Measurements from ENCODE around the gene SCN8A. TPM values are rescaled to one million over a fixed set of nuclear protein-coding genes. Genes with fewer than 3 reads are reported as not detected.

Gene SCN8A
- total and polyA plus RNA-seq, 2 experiments from 2014 or later: 1.1 to 2.6 TPM

- no peak for TF ChIP-seq EZH2phosphoT487 (IDR thresholded peaks at IDR 0.05; ENCODE audit: low read depth, severe bottlenecking, unreplicated experiment)
- TF ChIP-seq CTCF (IDR thresholded peaks at IDR 0.05; ENCODE audit: poor library complexity): no peak
- no peak for TF ChIP-seq EZH2 (IDR thresholded peaks at IDR 0.05; ENCODE audit: borderline replicate concordance)
- Histone ChIP-seq H3K27me3 (no peaks in the 10 kb centered on the region), H3K9me2 (replicated peaks; ENCODE audit: insufficient read depth) (no peaks in the 10 kb centered on the region), H4K20me1 (ENCODE audit: insufficient read depth, poor library complexity, severe bottlenecking) (no peaks in the 10 kb centered on the region), H3K4me3 (no peak overlapping the region), H3K4me1 (ENCODE audit: insufficient read depth) (no peaks in the 10 kb centered on the region), H3K9me3 (ENCODE audit: low read depth) (no peaks in the 10 kb centered on the region), H2AFZ (no peak overlapping the region), H3K36me3 (replicated peaks; ENCODE audit: insufficient read depth, low read depth) (no peaks in the 10 kb centered on the region), H3K4me2 (no peak overlapping the region), H3K27ac (no peak overlapping the region), H3K79me2 (no peaks in the 10 kb centered on the region)
- no peak for DNase-seq (ENCODE audit: low spot score)
These were observed 163.1 kb downstream of the SCN8A start for GRCh38 chr12:51753980-51754675.

- Histone ChIP-seq H2AFZ (no peak overlapping the region), H3K27me3 (no peaks in the 10 kb centered on the region), H3K9me3 (ENCODE audit: low read depth) (no peaks in the 10 kb centered on the region), H3K4me2 (no peak overlapping the region), H3K79me2 (no peaks in the 10 kb centered on the region), H4K20me1 (ENCODE audit: insufficient read depth, poor library complexity, severe bottlenecking) (no peaks in the 10 kb centered on the region), H3K9me2 (replicated peaks; ENCODE audit: insufficient read depth) (no peaks in the 10 kb centered on the region), H3K4me1 (ENCODE audit: insufficient read depth) (no peaks in the 10 kb centered on the region), H3K36me3 (replicated peaks; ENCODE audit: insufficient read depth, low read depth) (no peaks in the 10 kb centered on the region), H3K4me3 (no peak overlapping the region), H3K27ac (no peak overlapping the region)
- 76% methylated on average over 2 of the region's 2 CpGs for WGBS (ENCODE audit: low lambda C conversion rate, missing lambda C conversion rate)
- no peak for DNase-seq (ENCODE audit: low spot score)
- TF ChIP-seq CTCF (IDR thresholded peaks at IDR 0.05; ENCODE audit: poor library complexity): no peak
- no peak for TF ChIP-seq EZH2 (IDR thresholded peaks at IDR 0.05; ENCODE audit: borderline replicate concordance)
- no peak for TF ChIP-seq EZH2phosphoT487 (IDR thresholded peaks at IDR 0.05; ENCODE audit: low read depth, severe bottlenecking, unreplicated experiment)
These were observed 164.2 kb downstream of the SCN8A start for GRCh38 chr12:51755251-51755650.

GRCh38 chr12:51759175-51759574 is 168.1 kb downstream of the SCN8A start:
- Histone ChIP-seq H3K4me1 (ENCODE audit: insufficient read depth) (no peaks in the 10 kb centered on the region), H2AFZ (no peak overlapping the region)

More at GRCh38 chr12:51759175-51759574, 168.1 kb downstream of the SCN8A start:
- Histone ChIP-seq H3K36me3 (replicated peaks; ENCODE audit: insufficient read depth, low read depth) (no peaks in the 10 kb centered on the region), H3K79me2 (no peaks in the 10 kb centered on the region), H3K27ac (no peak overlapping the region), H3K4me3 (no peak overlapping the region), H4K20me1 (ENCODE audit: insufficient read depth, poor library complexity, severe bottlenecking) (no peaks in the 10 kb centered on the region), H3K27me3 (no peaks in the 10 kb centered on the region), H3K9me2 (replicated peaks; ENCODE audit: insufficient read depth) (no peaks in the 10 kb centered on the region), H3K9me3 (ENCODE audit: low read depth) (no peaks in the 10 kb centered on the region), H3K4me2 (no peak overlapping the region)
- no peak for DNase-seq (ENCODE audit: low spot score)
- no peak for TF ChIP-seq EZH2phosphoT487 (IDR thresholded peaks at IDR 0.05; ENCODE audit: low read depth, severe bottlenecking, unreplicated experiment)
- no peak for TF ChIP-seq EZH2 (IDR thresholded peaks at IDR 0.05; ENCODE audit: borderline replicate concordance)
- no peak for TF ChIP-seq CTCF (IDR thresholded peaks at IDR 0.05; ENCODE audit: poor library complexity)
